Measurements from ENCODE around the gene ABCD4. TPM values are rescaled to one million over a fixed set of nuclear protein-coding genes. Genes with fewer than 3 reads are reported as not detected.

Gene ABCD4
- total RNA-seq, 1 donor from 2014 or later, result 137 TPM

- H3K9me3 ChIP-seq, result no peaks in the 10 kb centered on the region
- no peak overlapping the region for H3K27ac ChIP-seq
- no peak for DNase-seq (ENCODE audit: low spot score in 2 of 2)
- no peaks in the 10 kb centered on the region for H3K27me3 ChIP-seq
- peaks cover 36 to 51% of the 10 kb centered on the region in 2 donors for H3K36me3 ChIP-seq
- no peak overlapping the region for H3K4me3 ChIP-seq
- TF ChIP-seq CTCF (IDR thresholded peaks at IDR 0.05), result no peak
- intact Hi-C loops (cut with DNase I), result no loop called here
- no peaks in the 10 kb centered on the region for H3K4me1 ChIP-seq
These were observed 3.6 kb downstream of the ABCD4 start for GRCh38 chr14:74299061-74299545.

DNA sequence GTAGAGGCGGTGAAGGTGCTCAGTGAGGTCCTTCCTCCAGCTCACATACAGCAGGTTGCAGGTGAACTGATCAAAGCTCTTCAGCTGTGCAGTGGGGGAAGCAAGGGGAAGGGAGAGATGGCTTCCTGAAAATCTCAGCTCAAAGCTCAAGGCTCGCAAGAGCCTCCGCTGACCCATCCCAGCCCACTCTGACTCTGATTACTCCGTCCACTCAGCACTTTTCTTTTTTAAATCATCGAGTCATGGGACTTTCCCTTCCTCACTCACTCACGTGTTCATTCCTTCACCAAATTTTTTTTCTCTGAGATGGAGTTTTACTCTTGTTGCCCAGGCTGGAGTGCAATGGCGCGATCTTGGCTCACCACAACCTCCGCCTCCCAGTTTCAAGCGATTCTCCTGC, 4.7 kb downstream of the ABCD4 start:
- no peaks in the 10 kb centered on the region for H3K4me1 ChIP-seq
- intact Hi-C loops (cut with DNase I), result no loop called here
- no peaks in the 10 kb centered on the region for H3K9me3 ChIP-seq
- TF ChIP-seq CTCF (IDR thresholded peaks at IDR 0.05), result no peak
- H3K27ac ChIP-seq, result no peak overlapping the region
- peaks cover 36 to 55% of the 10 kb centered on the region in 2 donors for H3K36me3 ChIP-seq
- H3K4me3 ChIP-seq, result no peak overlapping the region
- no peaks in the 10 kb centered on the region for H3K27me3 ChIP-seq
- DNase-seq (ENCODE audit: low spot score in 2 of 2), result no peak

DNA sequence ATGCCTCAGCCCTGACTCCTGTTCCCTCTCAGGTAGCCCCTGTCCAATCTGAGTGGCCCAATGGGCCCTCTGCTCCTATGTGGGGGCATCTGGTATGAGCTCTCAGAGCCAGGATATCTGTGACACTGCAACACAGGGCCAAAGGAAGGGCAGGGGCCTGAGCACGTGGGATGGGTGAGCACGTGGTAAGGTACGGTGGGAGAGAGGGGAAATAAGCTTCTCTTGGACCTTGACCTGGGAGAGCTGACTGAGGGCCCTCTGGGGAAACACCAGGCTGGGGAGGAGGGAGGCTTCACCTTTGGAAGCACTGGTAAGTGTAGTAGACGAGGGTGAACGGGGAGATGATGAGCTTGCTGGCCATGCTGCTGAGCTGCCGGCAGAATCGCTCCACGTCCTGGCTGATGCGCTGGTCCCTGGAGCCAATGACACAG, 6.7 kb downstream of the ABCD4 start:
- H3K36me3 ChIP-seq, result peaks cover 53 to 74% of the 10 kb centered on the region in 2 donors
- H3K27ac ChIP-seq, result no peak overlapping the region
- no peak overlapping the region for H3K4me3 ChIP-seq
- H3K27me3 ChIP-seq, result no peaks in the 10 kb centered on the region
- no peak for TF ChIP-seq CTCF (IDR thresholded peaks at IDR 0.05)
- no peak for DNase-seq (ENCODE audit: low spot score in 2 of 2)
- H3K4me1 ChIP-seq, result no peaks in the 10 kb centered on the region
- no peaks in the 10 kb centered on the region for H3K9me3 ChIP-seq
- intact Hi-C loops (cut with DNase I), result no loop called here

GRCh38 chr14:74293606-74294005, 9.1 kb downstream of the ABCD4 start:
- Histone ChIP-seq H3K27me3 (no peaks in the 10 kb centered on the region), H3K4me1 (no peaks in the 10 kb centered on the region), H3K27ac (no peak overlapping the region), H3K9me3 (no peaks in the 10 kb centered on the region), H3K36me3 (peaks cover 67 to 84% of the 10 kb centered on the region in 2 donors), H3K4me3 (no peak overlapping the region)
- no peak for TF ChIP-seq CTCF (IDR thresholded peaks at IDR 0.05)
- no peak for DNase-seq (ENCODE audit: low spot score in 2 of 2)
- intact Hi-C loops (cut with DNase I), result no loop called here

DNA sequence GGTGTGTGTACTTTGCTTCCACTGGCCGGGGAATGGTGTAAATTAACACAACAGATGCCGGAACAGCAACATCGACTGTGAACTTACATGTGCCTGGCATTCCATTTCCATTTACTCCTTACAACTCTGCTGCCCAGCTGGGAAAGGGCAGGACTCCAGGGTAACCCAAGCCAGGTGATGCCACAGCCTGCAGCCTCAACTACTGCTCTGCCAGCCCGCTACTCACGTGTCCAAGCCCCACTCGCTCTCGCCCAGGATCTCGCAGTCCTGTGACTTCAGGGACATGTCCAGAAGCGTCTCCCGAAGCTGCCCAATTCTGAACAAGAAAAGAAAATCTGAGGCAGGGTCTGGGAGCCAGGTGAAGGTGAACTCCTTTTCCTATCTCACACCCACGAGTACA, 10.7 kb downstream of the ABCD4 start:
- intact Hi-C loops (cut with DNase I), result no loop called here
- Histone ChIP-seq H3K9me3 (no peaks in the 10 kb centered on the region), H3K4me1 (no peaks in the 10 kb centered on the region), H3K27ac (no peak overlapping the region), H3K4me3 (no peak overlapping the region), H3K27me3 (no peaks in the 10 kb centered on the region), H3K36me3 (peaks cover 68 to 85% of the 10 kb centered on the region in 2 donors)
- DNase-seq (ENCODE audit: low spot score in 2 of 2), result no peak
- TF ChIP-seq CTCF (IDR thresholded peaks at IDR 0.05), result no peak

- no peak overlapping the region for H3K27ac ChIP-seq
- no peaks in the 10 kb centered on the region for H3K9me3 ChIP-seq
- H3K4me3 ChIP-seq, result no peak overlapping the region
- peak in 1 of 3 experiments; percentile 26 for TF ChIP-seq CTCF (IDR thresholded peaks at IDR 0.05)
- H3K27me3 ChIP-seq, result no peaks in the 10 kb centered on the region
- H3K4me1 ChIP-seq, result no peaks in the 10 kb centered on the region
- no peak for DNase-seq (ENCODE audit: low spot score in 2 of 2)
- intact Hi-C loops (cut with DNase I), result no loop called here
- peaks cover 64 to 85% of the 10 kb centered on the region in 2 donors for H3K36me3 ChIP-seq
These were observed 12.3 kb downstream of the ABCD4 start for GRCh38 chr14:74290415-74290814.
